DMS 273 (cell line): ENCODE data around the gene LY6G6C.

ENCODE experiments used
- DNase-seq: peaks from one replicate; lab custom pipeline; 2025; ENCODE audit not compliant: unreplicated experiment; lab: John Stamatoyannopoulos, UW

Gene LY6G6C

GRCh38 chr6:31742894-31743293 is 21.3 kb upstream of the LY6G6C start:
- no peak for DNase-seq

- no peak for DNase-seq
Measured at GRCh38 chr6:31741815-31742214, 20.3 kb upstream of the LY6G6C start.

- no peak for DNase-seq
Measured at GRCh38 chr6:31740397-31741223, 19.1 kb upstream of the LY6G6C start.

- DNase-seq, result peak; percentile 100
Measured at GRCh38 chr6:31739639-31740396, 18.3 kb upstream of the LY6G6C start, which contains the start of gene MSH5. Gene MSH5, plus strand, starts transcription at chr6:31740005. Its CDS starts 462 bp downstream, at chr6:31740467.

GRCh38 chr6:31737991-31738979 is 16.7 kb upstream of the LY6G6C start:
- peak; percentile 45 for DNase-seq

- DNase-seq, result no peak
Measured at GRCh38 chr6:31737315-31737990, 15.9 kb upstream of the LY6G6C start.

GRCh38 chr6:31736768-31737314 is 15.3 kb upstream of the LY6G6C start:
- DNase-seq, result no peak

- DNase-seq, result peak; percentile 90
Measured at GRCh38 chr6:31736021-31736767, 14.6 kb upstream of the LY6G6C start, which contains the start of gene CLIC1. Gene CLIC1, minus strand, starts transcription at chr6:31736530. Its CDS starts 230 bp downstream, at chr6:31736300.

GRCh38 chr6:31734821-31735406 is 13.4 kb upstream of the LY6G6C start:
- peak; percentile 37 for DNase-seq

- DNase-seq, result no peak
Measured at GRCh38 chr6:31734247-31734820, 12.8 kb upstream of the LY6G6C start.

GRCh38 chr6:31733734-31734133 is 12.2 kb upstream of the LY6G6C start:
- DNase-seq, result no peak

- no peak for DNase-seq
Measured at GRCh38 chr6:31732029-31732428, 10.5 kb upstream of the LY6G6C start.

GRCh38 chr6:31730631-31731086 is 9.1 kb upstream of the LY6G6C start:
- no peak for DNase-seq

- DNase-seq, result peak; percentile 81
Measured at GRCh38 chr6:31729979-31730630, 8.6 kb upstream of the LY6G6C start.

- DNase-seq, result peak; percentile 93
Measured at GRCh38 chr6:31729515-31729978, 8.0 kb upstream of the LY6G6C start.

- no peak for DNase-seq
Measured at GRCh38 chr6:31728767-31729514, 7.4 kb upstream of the LY6G6C start, which contains the start of gene DDAH2. Gene DDAH2, minus strand, starts transcription at chr6:31729299. Its CDS starts 138 bp downstream, at chr6:31729161.
